CMK (cell line): ENCODE measurements around the gene ARID1B.
"Not testable (repeated sequence)": the region's sequence is repeated elsewhere in the genome, so short reads cannot be mapped to it uniquely, and the experiment has no call there.

Experiments used
- DNase-seq: peaks from one replicate; pipeline ENCODE4 v3.0.0-alpha.2; 2010; ENCODE audit warnings: low read depth

Gene ARID1B

DNA sequence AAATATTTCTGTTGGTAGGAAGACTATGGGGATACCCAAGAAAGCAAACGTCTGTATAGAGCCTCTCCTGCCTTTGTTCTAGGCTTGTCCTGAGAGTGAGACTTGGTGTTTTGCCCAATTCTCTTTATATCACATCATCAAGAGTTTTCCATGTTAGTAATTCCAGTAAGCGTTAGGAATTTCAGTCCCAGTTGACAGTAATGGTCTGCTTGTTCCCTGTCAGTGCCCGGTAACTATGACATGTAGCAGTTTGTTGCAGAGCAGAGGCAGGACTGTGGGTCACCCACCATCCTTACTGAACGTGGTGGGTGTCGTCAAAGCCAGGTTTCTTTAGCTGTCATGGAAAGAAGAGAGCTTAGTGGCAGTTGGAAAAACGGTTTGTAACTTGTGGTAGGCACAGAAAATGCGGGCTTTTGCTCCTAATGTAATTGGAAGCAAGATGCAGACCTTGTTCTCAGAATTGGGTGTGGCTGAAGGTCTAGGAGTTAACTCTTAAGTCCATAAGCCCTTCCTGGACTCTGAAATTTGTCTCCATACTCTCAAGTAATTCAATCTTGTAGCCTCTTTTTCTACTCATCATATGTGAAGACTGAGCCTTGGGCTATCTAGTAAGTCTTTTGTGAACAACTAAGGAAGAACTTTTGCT is 357.3 kb downstream of the ARID1B start:
- DNase-seq, result no peak

DNA sequence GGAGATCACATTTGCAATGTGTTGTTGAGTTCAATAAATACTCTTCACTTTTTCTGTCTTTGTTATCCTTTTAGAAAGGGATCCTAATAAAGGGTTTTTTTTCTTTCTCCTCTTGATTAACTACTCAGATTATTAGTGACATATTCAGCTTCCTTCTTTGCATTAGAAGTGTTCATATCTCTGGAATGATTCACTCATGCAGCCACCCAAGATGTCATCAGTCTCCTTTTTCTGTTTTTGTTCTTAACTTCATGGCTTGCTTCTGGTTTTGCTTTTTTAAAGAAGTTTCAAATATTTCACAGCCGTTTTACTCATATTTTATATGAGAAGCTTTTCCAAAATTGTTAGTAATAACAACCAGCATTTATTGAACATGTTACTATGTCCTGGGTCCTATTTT is 358.5 kb downstream of the ARID1B start:
- DNase-seq, result no peak

DNA sequence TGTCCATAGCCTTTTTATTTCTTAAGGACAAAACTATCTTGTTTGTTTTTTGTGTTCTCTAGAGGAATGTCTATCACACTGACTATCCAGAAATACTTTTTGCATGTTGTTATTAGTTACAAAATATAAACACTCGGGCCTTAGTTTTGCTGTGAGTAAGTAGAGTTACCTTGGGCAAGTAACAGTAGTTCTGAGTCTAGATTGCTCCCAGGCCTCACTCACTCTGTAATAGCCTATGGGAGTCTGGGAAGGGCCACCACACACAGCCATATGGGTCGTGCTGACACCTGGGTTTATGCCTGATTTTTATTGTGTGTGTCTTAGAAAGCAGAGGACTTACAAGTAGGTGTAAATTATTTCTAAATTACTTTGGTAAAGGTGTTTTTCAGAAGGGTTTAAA is 360.3 kb downstream of the ARID1B start:
- DNase-seq, result no peak

DNA sequence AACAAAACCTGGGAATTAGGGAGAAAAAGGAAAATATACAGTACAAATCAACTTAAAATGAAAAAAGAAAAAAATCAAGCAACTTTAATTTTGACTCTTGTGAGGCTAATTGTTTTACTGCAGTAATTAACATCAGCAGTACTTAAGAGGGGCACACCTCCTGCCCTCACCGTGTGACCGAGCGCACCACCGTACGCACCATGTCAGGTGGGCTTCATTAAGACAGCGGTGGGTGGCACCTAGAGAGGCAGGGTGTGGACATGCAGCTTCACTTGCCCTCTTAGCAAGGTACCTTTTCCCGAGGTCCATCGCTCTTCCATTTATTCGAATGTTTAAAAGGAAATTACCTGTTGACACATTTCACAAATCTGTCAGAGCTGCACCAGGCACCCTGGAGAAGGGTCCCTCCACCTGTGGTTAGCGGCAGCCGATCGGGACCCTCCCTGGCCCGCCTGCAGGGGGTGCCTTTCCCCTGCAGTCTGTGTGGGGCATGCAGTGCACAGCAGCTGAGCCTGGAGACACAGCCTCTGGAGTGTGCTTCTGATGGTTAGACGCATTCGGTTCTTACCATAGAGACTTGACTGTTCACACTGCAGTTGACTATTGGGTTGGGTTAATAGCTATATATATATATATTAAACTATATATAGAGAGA is 362.0 kb downstream of the ARID1B start:
- no peak for DNase-seq

DNA sequence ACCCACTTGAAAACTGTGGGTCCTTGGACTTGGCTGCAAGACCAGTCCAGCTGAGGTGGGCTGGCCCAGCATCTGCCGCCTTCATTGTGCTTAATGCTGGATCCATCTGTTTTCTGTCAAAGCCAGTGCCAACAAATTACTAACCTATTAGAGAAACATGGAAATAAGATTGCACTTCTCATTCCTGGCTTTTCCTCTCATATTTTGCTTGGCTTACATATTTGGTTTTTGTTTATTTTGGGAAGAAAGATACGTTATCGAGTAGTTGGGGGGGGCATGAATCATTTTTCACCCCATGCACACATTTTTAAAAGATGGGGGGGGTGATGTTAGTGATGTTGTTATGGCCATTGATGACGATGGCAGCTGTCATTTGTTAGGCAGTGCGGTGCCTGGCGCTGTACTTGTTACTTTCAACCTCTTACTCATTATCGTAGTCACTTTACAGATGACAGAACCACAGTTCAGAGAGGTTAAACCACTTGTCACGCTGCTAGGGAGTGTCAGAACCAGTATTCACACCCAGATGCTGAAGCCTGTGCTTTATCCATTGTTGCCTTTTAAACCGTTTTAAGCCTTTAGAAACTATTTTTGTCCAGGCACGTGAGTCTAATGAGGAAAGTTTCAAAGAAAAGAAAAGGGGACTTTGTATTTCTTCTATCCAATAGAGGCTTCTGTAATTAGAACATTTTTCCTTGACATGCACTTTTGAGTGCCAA is 366.2 kb downstream of the ARID1B start:
- DNase-seq, result no peak

DNA sequence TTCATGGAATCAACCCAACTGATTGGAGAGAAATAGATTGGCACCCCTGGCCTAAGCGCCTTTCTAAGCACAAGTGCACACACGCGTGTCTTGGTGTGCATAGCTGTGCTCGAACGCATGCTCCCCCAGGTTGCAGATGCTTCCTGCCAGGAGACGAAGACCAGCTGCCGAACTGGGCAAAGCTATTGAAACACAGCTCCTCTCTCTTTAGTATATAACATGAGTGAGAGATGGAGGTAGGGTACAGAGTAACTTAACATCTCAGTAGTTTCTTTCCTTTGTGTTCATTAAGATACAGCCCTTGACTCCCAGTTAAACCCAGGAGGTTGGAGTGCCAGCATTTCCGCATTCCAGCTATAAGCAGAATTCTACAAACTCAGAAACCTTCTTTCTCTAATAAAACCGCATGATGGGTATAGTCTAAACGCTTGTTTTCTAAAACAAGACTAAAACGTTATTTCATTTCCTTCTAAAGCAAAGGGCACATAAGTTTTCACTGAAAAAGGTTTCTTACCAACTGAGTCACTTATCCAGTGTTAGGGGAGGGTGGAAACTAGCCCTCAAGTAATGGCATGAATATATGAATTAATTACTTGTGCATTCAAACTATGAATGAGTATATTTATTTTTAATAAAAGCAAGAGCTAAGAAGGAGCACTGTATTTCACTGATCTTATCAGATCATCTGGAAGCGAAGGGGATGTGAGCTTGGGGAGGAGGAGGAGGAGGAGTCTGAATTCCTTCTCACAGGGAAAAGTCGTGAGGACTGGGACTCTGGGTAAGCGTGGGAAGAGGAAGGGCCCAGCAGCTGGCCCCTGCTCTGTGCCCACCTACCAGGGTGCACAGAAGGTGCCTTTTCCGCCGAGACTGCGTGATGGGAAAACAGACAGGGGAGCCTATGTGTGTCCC is 367.0 kb downstream of the ARID1B start:
- DNase-seq, result no peak

DNA sequence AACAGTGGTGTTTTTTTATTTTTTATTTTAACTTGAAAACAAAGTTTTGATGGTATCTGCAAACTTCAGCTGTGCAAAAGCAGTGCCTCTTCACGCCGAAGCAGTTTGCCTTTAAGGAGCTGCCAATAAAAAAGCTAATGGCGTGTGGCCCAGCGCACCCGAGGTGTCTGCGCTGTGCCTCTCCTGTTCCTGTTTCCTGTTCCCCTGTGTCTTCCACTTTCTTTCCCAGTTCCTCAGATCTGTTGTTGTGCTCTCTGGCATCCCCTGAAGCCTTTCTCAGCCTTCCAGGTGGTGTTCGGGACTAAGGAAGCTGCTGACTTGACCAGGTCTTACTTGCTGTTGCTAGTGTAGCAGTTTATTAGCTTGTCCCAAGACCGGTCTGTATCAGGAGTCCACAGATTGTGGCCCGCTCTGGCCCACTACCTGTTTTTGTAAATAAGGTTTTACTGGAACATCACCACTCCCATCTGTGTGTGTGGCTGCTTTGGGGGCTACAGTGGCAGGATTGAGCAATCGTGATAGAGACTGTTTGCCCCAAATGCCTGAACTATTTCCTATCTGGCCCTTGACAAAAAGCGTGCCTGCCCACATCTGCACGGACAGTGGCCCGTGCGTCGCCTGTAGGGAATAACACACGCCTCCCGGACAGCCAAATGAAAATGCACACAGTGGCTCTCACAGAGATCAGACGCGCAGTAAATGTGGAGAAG is 367.8 kb downstream of the ARID1B start:
- no peak for DNase-seq

DNA sequence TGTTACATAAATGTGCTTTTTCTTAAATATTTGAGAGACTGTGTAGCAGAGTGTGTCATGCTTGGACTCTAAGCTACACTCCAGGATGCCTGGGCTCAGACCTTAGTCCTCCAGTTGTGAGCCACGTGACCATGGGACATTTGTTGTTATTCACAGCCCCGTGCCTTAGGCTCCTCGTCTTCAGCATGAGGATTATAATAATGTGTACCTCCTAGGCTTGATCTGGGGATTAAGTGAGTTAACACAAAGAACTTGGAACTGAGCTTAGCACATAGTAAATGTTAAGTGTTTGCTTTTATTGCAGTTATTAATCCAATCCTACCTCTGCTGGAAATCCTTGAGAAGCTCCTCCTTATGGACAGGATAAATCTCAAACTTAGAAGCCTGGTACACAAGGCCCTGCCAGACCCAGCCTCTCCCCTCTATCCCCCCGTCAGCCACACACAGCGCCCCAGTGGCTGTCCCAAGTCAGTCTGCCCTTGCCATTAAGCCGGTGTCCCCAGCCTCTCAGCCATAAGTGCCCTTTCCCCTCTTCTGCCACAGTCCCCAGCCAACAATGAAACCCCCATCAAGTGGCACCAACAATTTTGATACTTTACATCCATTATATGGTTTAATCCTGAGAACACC is 368.6 kb downstream of the ARID1B start:
- no peak for DNase-seq

DNA sequence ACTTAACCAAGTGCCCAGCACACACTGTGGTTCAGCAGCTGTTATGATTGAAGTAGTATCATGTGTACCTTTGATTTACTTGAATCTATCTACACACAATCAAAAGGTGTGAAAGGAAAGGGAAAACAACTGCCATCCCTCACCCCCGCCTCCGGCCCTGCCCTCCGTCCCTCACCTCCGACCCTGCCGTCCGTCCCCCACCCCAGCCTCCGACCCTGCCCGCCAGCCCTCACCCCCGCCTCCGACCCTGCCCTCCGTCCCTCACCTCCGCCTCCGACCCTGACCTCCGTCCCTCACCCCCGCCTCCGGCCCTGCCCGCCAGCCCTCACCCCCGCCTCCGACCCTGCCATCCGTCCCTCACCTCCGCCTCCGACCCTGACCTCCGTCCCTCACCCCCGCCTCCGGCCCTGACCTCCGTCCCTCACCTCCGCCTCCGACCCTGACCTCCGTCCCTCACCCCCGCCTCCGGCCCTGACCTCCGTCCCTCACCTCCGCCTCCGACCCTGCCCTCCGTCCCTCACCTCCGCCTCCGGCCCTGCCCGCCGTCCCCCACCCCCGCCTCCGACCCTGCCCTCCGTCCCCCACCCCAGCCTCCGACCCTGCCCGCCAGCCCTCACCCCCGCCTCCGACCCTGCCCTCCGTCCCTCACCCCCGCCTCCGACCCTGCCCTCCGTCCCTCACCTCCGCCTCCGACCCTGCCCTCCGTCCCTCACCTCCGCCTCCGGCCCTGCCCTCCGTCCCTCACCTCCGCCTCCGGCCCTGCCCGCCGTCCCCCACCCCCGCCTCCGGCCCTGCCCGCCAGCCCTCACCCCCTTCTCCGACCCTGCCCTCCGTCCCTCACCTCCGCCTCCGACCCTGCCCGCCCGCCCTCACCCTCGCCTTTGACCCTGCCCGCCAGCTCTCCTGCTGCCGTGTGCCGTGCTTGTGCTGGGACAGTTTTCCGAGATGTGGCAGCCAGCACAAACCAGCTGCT is 370.2 kb downstream of the ARID1B start:
- DNase-seq, result not testable (repeated sequence)

DNA sequence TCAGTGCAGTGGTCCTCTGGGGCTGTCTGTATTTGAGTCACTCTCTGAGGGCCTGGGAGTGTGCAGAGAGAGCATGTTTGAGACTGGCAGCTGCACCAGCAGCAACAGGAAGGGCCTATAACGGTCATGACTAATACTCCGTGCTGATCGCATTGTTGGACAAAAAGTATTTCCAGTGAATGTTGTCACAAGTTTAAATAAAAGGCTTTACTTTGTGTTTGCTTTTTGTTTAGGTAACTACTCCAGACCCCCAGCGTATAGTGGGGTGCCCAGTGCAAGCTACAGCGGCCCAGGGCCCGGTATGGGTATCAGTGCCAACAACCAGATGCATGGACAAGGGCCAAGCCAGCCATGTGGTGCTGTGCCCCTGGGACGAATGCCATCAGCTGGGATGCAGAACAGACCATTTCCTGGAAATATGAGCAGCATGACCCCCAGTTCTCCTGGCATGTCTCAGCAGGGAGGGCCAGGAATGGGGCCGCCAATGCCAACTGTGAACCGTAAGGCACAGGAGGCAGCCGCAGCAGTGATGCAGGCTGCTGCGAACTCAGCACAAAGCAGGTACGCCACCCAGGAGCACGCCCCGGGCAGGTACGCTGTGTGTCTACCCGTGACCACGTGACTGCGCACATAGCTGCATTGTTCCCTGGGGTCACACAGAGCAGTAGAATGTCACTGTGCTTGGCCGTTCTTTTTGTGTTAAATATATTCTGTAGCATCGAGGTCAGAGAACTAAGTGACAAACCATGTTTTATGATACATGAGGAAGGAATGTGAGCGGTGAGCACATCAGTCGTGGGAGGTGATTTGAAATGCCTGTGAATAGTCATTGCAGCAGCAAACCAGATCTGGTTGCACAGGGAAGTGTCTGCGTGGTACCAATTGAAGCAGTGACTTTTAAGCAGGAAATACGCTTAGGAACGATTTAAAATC is 371.5 kb downstream of the ARID1B start:
- no peak for DNase-seq

DNA sequence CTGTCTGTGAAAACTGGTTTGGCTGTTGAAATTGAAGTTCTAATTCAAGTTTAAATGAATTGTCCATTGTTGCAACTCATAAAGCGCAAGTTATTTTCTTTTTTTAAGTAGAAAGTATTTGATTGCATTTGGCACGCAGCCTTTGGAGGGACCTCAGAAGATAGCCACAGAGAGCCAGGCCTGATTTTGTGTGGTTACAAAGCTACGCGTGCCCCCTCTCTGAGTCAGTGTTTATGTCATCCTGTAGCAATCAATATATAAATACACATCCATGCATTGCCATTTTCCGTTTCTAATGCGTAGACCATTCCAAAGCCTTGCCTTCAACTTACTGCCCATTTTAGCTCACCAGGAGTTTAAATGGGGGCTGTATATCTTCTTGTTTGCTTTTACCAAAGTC is 372.9 kb downstream of the ARID1B start:
- DNase-seq, result no peak

DNA sequence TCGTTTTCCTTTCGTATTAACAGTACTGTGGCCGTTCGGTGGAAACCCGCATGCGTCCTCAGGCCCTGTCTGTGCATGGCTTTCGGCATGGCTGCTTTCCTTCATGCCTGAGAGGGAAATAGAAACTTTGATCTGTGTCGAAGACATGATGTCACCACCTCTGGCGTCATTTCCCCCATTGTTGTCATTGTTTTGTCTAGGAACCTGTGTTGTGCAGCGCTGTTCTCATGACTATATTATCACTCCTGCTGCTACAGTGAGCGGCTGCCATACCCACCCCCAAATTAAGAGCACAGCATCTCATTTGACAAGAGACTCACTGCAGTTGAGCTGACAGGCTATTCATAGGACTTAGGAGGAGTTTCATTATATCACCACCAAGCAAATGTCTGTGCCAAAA is 373.9 kb downstream of the ARID1B start:
- DNase-seq, result no peak

DNA sequence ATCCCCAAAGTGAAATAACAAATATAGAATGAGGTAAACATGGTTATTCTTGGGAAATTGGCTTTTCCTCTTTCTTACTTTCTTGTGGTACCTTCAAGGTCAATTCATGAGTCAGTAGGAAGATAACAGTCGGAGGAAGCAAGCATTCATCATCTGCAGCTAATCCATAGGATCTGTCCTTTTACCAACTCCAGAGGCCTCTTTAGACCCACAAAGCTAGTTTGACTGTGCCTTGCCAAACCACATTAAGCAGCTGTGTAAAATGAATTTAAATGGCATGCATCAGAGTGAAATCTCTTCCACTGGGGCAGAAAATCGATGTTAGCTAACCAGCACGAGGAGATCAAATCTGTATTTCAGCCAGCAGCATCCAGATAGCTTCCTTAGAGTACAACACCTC is 374.8 kb downstream of the ARID1B start:
- no peak for DNase-seq

DNA sequence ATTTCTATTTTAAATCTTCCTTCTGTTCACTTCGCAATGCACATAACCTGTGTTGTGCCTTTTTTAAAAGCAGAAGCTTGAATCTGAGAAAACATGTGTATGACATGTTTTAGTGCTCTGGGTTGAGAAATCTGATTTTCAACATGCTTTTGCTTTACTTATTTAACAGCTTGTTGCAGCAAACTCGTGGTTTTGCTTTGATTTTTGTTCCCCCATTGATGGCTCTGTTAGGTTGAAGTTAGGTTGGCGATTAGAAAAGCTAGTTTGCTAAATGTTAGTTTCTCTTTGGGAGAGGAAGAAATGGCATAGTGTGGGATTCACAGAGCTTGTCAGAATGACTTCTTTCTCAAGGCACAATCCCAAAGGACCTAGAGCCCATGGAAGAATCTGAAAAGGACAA is 375.4 kb downstream of the ARID1B start:
- no peak for DNase-seq

DNA sequence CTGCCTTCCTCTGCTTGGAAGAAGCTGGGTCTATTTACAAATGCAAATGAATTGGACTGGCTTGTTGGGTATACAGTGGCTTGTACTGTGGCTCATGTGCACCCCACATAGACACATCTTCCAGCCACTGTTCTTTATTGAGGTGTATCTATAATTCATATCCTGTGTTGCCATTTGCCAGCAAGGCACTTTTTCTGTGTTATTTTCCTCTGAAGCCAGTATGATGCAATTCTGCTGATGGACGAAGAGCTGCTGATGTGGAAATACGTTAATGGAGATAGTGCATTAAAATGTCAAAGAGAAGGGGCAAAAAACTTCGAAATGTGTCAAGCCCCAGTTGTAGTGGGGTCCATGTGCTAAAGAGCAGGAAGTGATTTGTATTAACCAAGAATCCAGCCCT is 378.6 kb downstream of the ARID1B start:
- DNase-seq, result no peak

DNA sequence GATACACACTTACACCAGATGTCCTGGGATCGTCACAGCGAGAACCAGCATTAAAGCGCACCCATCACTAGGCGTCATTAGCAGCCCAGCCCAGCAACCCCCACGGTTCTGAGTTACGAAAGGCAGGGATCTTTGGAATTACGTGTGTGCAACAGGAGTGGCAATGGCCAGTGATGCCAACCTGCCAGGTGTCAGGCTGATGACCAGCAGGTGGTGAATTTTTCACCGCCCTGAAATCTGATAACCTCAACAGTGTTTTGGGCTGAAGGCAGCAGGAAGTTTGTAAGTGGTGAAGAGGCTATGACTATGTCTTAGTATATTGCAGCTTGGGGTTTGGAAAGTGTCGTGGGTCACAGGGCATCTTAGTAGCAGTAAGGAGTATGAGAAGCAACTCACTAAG is 380.1 kb downstream of the ARID1B start:
- no peak for DNase-seq

DNA sequence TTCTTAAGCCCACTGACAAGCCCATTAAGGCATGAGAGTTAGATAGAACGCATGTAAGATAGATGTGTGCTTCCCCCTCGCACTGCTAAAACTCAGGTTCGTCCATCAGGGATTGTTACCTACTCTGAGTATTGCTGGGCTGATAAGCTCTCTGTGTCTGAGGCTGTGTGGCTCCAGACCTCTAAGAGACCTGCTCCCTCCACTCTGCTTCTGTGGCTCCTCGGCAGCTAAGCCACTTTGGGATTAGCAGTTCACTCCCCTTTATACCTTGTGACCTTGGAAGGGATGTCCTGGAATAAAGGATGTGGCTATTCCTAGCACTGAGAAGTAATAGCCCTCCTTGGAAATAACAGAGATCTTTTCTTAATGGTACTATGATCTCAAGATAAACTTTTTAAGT is 381.3 kb downstream of the ARID1B start:
- no peak for DNase-seq

DNA sequence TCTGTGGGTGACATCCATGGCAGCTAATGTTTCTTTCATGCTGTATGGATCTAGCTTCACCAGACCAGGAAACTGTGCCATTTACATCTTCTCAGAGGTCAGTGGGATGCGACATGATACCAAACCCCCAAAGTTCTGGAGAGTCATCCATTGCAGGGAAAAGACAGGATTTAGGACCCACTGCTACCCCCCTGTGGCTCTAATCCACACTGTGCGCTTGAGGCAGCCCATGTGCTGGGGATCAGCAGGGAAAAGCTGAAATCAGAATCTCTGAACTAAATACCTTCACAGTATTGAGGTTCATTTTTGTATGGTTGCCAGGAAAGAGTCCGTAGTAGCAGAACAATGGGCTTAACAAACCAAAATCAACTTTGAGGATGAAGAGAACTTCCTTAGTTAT is 381.7 kb downstream of the ARID1B start:
- no peak for DNase-seq

DNA sequence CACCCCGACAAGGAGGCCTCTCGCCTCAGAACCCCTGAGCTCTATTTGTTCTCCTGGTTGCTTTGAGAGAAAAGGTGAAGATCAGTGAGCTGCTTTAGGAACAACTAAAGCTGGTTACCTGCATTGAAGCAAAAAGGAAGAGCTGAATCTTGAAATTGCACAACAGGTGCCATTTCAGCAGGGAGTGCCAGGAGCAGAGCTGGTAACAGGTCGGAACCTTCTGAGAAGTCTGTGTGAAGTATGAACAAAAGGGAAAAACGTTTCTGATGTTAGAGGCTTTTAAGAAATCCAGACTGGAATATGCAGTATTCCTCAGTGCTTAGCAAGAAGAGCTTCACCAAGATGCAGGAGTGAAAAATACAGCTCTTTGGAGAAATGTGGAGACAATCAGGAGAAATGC is 382.2 kb downstream of the ARID1B start:
- DNase-seq, result no peak
